Adipose tissue (tissue), 3 donors: ENCODE results near the gene TMEM86B. TPM values are rescaled to one million over a fixed set of nuclear protein-coding genes. Genes with fewer than 3 reads are reported as not detected.

Experiments used
- H3K27ac ChIP-seq: one replicate; pipeline ENCODE4 v1.5.1; 2013; ENCODE audit warnings: low read depth, low read length
- WGBS, 3 donors: extraction: QIAGEN DNeasy Blood & Tissue Kit; methylation state at CpG; one replicate each; pipeline ENCODE4 v1.1.7; 2013; 5-methylcytosine and 5-hydroxymethylcytosine counted together
- polyA plus RNA-seq, 3 donors: library from polyadenylated mRNA; stranded (reverse); fragments of 200-250 nt; gene quantifications; one replicate each; pipeline ENCODE4 v1.2.3, GENCODE V29; 2013
- donor health status: healthy with polysubstance abuse.
- donor health status: Bipolar disorder and iron deficiency.
- donor health status: healthy.

The TMEM86B gene
- polyA plus RNA-seq, 3 donors: 2.1 to 4.0 (median 2.3) TPM

DNA sequence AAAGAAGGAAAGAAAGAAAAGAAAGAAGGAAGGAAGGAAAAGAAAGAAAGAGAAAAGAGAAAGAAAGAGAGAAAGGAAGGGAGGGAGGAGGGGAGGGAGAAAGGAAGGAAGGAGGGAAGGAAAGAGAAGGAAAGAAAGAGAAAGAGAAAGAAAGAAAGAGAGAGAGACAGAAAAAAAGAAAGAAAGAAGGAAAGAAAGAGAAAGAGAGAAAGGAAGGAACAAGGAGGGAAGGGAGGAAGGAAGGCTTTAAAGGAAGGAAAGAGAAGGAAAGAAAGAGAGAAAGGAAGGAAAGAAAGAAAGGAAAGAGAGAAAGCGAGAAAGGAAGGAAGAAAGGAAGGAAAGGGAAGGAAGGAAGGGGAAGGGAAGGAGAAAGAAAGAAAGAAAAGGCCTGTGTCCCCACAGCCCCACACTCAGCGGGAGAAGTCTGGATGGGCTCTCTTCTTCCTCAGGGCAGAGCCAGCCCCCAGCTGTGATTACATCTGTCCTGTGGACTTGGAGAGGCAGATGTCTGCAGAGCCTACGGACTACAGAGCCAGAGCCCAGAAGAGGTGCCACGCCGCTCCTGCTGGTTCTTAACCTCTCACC lies 28.9 kb downstream of the TMEM86B start:
- no peak overlapping the region for H3K27ac ChIP-seq
- 54 to 75% (median 63%) methylated on average over 5 of the region's 5 CpGs for WGBS, 3 donors

DNA sequence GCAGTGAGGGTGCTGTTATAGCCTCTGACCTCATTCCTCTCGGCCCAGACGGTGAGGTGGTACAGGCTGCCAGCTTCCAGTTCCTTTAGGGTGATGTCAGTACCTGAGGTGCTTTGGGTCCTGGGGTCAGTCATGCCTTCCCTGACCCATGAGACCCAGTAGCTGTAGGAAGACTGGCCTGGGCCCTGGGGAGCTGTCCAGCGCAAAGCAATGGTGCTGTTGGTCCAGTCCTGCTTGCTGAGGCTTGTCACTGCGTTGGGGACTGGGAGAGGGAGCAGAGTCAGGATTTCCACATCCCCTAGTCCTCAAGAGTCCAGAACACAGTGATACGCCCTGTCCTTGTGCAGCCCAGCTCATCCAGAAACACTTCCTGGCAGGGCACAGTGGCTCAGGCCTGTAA lies 29.9 kb downstream of the TMEM86B start:
- WGBS, 3 donors: 56 to 75% (median 60%) methylated on average over 5 of the region's 5 CpGs

DNA sequence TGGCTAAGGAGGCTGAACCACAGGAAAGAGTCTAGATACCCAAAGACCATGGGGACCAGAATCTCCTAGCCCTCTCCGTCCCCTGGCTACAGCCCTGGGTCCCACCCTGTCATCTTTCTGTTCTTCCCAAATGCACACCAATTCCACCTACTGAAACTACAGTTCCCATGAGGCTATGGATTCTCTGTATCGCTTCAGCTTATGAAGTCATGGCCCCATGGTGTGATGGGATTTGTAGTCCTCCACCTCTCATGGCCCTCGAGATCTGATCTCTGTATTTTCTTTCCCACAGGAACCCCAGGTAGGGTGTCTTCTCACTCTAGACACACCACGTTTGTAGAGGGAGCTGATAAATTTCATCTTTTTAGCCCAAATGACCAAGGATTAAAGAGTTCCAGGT lies 31.0 kb downstream of the TMEM86B start:
- 64 to 76% (median 64%) methylated on average over 4 of the region's 4 CpGs for WGBS, 3 donors
- no peak overlapping the region for H3K27ac ChIP-seq

More for the DNA sequence above, 29.9 kb downstream of the TMEM86B start:
- no peak overlapping the region for H3K27ac ChIP-seq

DNA sequence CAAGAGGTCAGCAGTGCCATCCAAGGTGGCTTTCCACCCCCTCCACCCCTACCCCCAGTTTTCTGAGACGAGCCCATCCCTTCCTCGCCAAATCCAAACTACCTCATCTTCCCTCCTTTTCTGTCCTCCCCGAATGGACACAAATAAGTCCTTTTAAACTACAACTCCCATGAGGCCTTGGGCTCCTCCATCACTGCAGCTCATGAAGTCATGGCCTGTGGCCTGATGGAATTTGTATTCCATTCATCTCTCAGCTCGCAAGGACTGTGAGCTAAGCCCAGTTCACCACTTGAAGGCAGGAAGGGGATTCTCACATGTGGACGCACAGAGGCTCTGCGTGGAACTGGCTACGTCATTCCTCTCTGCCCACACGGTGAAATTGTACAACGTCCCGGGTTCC lies 31.8 kb downstream of the TMEM86B start:
- WGBS, 3 donors: 84 to 90% (median 85%) methylated on average over 10 of the region's 10 CpGs
- no peak overlapping the region for H3K27ac ChIP-seq

DNA sequence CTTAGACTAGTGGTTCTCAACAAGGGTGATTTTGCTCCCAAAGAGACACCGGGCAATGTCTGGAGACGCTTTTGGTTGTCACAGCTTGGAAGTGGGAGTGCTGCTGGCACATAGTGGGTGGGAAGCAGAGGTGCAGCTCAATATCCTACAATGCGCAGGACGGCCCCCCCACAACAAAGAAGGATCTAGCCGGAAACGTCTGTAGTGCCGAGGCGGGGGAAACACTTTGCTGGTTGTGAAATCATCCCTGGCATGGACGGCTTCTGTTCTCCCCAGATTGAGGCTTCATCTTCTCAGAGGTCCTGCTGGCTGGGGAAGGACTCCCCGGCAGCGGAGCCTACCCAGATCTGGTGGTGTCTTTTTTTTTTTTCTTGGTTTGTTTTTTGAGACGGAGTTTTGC lies 35.1 kb downstream of the TMEM86B start:
- WGBS, 3 donors: 64 to 81% (median 66%) methylated on average over 12 of the region's 12 CpGs
- H3K27ac ChIP-seq: no peak overlapping the region

DNA sequence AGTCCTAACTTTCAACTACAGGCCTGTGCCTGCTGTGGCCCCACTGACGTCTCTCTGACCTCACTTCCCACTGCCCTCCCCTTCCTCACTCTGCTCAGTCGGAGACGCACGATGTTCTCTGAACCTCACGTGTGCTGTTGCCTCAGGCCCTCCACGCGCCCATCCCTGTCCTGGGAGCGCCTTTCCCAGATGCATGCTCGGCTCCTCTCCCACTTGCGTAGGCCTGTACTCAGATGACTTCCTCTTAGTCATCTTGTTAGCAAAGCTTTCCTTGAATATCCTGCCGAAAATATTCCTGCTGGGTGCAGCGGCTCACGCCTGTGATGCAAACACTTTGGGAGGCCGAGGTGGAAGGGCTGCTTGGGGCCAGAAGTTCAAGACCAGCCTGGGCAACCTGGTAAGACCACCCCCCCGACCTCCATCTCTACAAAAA lies 39.1 kb downstream of the TMEM86B start:
- 57 to 64% (median 62%) methylated on average over 15 of the region's 15 CpGs for WGBS, 3 donors
- H3K27ac ChIP-seq: no peak overlapping the region

DNA sequence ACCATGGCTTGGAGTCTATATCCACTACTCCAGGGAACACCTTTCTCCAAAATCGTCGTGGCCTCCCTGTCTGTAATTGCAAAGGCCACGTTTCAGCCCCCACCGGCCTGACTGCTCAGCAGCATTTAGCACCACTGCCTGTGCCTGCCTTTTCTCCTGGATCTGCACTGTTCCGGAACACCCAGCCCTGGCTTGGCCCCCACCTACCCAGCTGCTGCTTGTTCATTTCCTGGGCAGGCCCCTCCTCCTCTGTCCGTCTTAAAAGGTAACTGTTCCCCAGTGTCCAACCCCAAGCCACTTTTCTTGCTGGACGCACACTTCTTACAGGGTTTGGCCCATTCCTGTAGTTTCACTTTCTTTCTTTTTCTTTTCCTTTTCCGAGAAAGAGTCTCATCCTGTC lies 39.9 kb downstream of the TMEM86B start:
- no peak overlapping the region for H3K27ac ChIP-seq
- 41 to 61% (median 47%) methylated on average over 8 of the region's 8 CpGs for WGBS, 3 donors

DNA sequence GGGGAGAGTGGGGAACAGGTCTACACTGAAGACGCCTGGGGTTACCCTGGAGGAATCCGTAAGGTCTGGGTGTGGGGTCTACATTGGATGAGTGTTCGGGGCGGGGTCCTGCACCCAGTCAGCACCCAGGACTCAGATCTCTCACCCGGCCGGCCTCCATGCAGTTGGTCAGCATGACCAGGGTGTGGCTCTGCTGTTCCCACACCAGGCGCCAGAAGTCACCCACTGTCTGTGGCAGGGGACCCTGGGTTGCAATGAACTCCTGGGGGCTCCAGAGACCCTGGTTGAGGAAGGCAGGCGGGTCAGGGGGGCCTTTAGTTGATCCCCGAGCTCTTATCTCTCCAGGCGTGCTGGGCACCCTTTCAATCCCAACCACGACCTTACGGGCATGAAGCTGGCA lies 42.5 kb downstream of the TMEM86B start:
- WGBS, 3 donors: 81 to 83% (median 82%) methylated on average over 12 of the region's 12 CpGs
- no peak overlapping the region for H3K27ac ChIP-seq

DNA sequence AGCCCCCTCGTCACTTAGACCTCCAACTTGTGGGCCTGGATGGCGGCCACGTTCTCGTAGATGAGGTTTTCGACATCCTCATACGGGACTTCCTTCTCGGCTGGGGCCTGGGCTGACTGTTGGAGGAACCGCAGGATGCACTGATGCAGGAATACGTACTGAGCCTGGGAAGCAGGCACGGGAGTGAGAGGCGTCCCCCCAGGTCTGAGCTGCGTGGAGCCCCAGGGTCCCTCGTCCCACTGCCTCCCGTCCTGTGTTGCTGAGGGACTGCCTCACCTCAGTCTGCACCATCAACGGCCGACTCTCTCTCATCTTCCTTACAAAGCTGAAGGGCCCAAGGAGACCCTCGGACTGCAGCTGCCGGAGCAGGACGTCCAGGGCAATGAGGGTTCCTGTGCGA lies 46.8 kb downstream of the TMEM86B start:
- no peak overlapping the region for H3K27ac ChIP-seq
- 69 to 77% (median 72%) methylated on average over 20 of the region's 20 CpGs for WGBS, 3 donors

DNA sequence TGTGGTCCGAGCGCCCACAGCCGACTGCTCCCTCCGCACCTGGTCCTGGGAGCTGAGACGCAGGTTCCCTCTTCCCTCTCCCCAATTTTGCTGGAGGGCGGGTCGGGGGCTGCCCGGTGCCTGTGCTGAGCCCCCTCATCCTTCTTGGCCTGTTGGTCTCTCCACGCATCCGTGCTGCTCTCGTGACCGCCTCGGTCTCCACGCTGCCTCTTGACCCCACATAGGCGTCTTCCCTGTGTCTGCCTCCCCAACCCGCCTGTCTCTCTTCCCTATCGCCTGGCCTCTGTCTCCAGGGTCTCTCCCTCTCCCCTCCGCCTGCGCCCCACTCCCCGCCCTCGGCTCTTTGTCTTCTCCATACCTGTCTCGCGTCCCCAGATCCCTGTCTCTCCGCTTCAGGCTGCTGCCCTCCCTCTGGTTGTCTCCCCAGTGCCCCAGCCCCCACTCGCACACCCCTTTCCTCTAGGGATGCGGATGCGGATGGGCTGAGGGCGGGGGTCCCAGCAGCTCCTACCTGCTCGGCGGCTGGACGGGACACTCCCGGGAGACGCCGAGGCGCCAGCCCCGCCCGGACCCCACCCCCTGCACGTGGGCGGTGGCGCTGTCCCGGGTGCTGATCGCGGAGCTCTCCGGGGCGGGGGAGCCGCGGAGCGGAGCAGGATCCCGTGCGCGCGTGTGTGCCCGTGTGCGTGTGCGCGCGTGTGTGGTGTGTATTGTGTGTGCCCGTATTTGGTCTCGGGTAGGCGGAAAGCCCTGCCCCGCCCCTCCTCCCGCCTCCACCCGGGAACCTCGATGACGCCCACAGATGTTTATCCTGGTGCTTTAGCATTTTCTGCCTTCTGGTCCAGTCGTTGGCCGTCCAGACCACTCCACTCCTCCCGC lies 48.7 kb downstream of the TMEM86B start, which contains the start of gene SYT5:
TSS of gene SYT5 (minus strand) at position 684 of the 879 bp plus-strand sequence. CDS start 1,248 bp downstream, outside the sequence.
- 1 to 3% (median 2%) methylated on average over 52 to 68 of the region's 68 CpGs for WGBS, 3 donors
- no peak within 1 kb of the TSS for H3K27ac ChIP-seq

DNA sequence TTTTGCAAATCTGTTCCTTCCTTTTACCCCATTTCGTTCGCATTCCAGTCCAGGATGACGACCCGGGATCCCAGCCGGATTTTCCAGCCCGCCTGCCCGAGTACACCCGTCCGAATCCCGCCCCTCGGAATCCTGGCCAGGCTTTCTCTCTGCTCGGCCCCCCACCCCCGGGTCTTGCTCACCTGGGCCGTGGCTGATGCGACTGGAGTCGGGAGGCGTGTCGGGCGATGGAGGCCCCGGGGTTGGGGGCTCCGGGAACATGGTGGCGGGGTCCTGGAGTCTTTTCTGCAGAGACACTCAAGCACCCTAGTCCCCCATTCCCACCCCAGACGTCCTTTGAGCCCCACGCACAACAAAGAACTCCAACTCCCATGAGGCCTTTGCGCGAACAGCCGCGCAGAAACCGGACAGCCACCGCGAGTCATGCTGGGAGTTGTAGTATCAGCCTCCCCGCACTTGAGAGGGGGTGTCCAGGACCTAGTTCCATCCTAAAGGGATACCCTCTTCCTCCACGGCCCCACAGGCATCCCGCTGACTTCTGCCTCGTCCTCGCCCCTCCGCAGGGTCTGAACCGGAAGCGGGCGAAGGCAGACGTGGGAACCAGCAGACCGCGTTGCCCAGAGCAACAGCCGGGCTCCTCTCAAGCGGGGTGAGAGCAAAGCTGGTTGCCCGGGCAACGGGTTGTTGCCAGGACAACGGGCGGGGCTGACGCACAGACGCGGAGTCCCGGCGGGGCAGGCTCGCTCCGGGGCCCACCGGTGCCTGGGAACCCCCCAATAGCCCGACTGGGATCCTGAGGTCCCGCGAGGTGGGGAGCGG lies 49.6 kb downstream of the TMEM86B start:
- WGBS, 3 donors: 3 to 5% (median 4%) methylated on average over 61 of the region's 61 CpGs
- no peak overlapping the region for H3K27ac ChIP-seq

Other genes with a start within 250 kb of the TMEM86B start
- gene GP6, start 190.5 kb downstream of the TMEM86B start, polyA plus RNA-seq: under 1 TPM in 2 of 3 donors, not detected in 1; 0.21 to 0.30 TPM
- 10 to 100 TPM in 1 of 3 donors, 1 to 10 TPM in 2; 8.7 to 14.4 (median 9.6) TPM for gene RDH13, start 165.6 kb downstream of the TMEM86B start, polyA plus RNA-seq
- gene EPS8L1, start 152.9 kb downstream of the TMEM86B start, polyA plus RNA-seq: 10 to 100 TPM in 1 of 3 donors, 1 to 10 TPM in 2; 7.8 to 13.3 (median 9.1) TPM
- 100 to 1,000 TPM in 2 of 3 donors, 10 to 100 TPM in 1; 61.3 to 158 (median 123) TPM for gene PPP1R12C, start 111.1 kb downstream of the TMEM86B start, polyA plus RNA-seq
- 10 to 100 TPM in 1 of 3 donors, 1 to 10 TPM in 1, under 1 TPM in 1; 0.90 to 16.5 (median 1.4) TPM for gene TNNT1, start 79.6 kb downstream of the TMEM86B start, polyA plus RNA-seq
- gene TNNI3, start 71.0 kb downstream of the TMEM86B start, polyA plus RNA-seq: 10 to 100 TPM in 1 of 3 donors, 1 to 10 TPM in 1, under 1 TPM in 1; 0.21 to 30.8 (median 1.1) TPM
- 1 to 10 TPM in 1 of 3 donors, under 1 TPM in 1, not detected in 1; 0.10 to 2.5 TPM for gene DNAAF3, start 62.1 kb downstream of the TMEM86B start, polyA plus RNA-seq
- gene SYT5, start 48.5 kb downstream of the TMEM86B start, polyA plus RNA-seq: 1 to 10 TPM in 1 of 3 donors, under 1 TPM in 2; 0.27 to 1.8 (median 0.90) TPM
- 1 to 10 TPM; 3.0 to 5.5 (median 3.4) TPM for gene PTPRH, start 19.3 kb downstream of the TMEM86B start, polyA plus RNA-seq
- 10 to 100 TPM; 12.9 to 31.3 (median 27.6) TPM for gene PPP6R1, start 30.3 kb upstream of the TMEM86B start, polyA plus RNA-seq
- 10 to 100 TPM; 21.9 to 39.9 (median 35.0) TPM for gene HSPBP1, start 51.3 kb upstream of the TMEM86B start, polyA plus RNA-seq
- gene BRSK1, start 55.2 kb upstream of the TMEM86B start, polyA plus RNA-seq: 1 to 10 TPM in 1 of 3 donors, under 1 TPM in 2; 0.36 to 1.0 (median 0.79) TPM
- gene TMEM150B, start 96.6 kb upstream of the TMEM86B start, polyA plus RNA-seq: 1 to 10 TPM in 2 of 3 donors, under 1 TPM in 1; 0.74 to 4.0 (median 2.4) TPM
- gene KMT5C, start 111.1 kb upstream of the TMEM86B start, polyA plus RNA-seq: 1 to 10 TPM; 5.2 to 6.6 (median 6.5) TPM
- gene COX6B2, start 126.0 kb upstream of the TMEM86B start, polyA plus RNA-seq: under 1 TPM in 2 of 3 donors, not detected in 1; 0.03 to 0.06 TPM
- not detected for gene GARIN5B, start 134.5 kb upstream of the TMEM86B start, polyA plus RNA-seq
- 1 to 10 TPM in 1 of 3 donors, under 1 TPM in 1, not detected in 1; 0.28 to 1.7 TPM for gene IL11, start 141.7 kb upstream of the TMEM86B start, polyA plus RNA-seq
- not detected for gene TMEM190, start 148.1 kb upstream of the TMEM86B start, polyA plus RNA-seq
- gene TMEM238, start 155.5 kb upstream of the TMEM86B start, polyA plus RNA-seq: under 1 TPM in 2 of 3 donors, not detected in 1; 0.16 to 0.90 TPM
- 1,000 to 10,000 TPM in 2 of 3 donors, 100 to 1,000 TPM in 1; 888 to 2,238 (median 2,131) TPM for gene RPL28, start 157.2 kb upstream of the TMEM86B start, polyA plus RNA-seq
- 1 to 10 TPM; 2.9 to 9.3 (median 7.4) TPM for gene UBE2S, start 179.0 kb upstream of the TMEM86B start, polyA plus RNA-seq
- gene SHISA7, start 214.5 kb upstream of the TMEM86B start, polyA plus RNA-seq: under 1 TPM in 2 of 3 donors, not detected in 1; 0.07 to 0.11 TPM
- gene ISOC2, start 232.9 kb upstream of the TMEM86B start, polyA plus RNA-seq: 100 to 1,000 TPM in 1 of 3 donors, 10 to 100 TPM in 2; 57.7 to 135 (median 79.6) TPM
- not detected for gene C19orf85, start 236.0 kb upstream of the TMEM86B start, polyA plus RNA-seq
- 1 to 10 TPM; 1.9 to 5.6 (median 4.0) TPM for gene ZNF628, start 247.9 kb upstream of the TMEM86B start, polyA plus RNA-seq